Fibroblast of upper back skin (primary cell): ENCODE measurements around the gene PLPPR3.
"Not testable (repeated sequence)": the region's sequence is repeated elsewhere in the genome, so short reads cannot be mapped to it uniquely, and the experiment has no call there.

ENCODE experiments used
- DNase-seq: peaks from one replicate; pipeline ENCODE4 v3.0.0-alpha.2; 2013

Gene PLPPR3

DNA sequence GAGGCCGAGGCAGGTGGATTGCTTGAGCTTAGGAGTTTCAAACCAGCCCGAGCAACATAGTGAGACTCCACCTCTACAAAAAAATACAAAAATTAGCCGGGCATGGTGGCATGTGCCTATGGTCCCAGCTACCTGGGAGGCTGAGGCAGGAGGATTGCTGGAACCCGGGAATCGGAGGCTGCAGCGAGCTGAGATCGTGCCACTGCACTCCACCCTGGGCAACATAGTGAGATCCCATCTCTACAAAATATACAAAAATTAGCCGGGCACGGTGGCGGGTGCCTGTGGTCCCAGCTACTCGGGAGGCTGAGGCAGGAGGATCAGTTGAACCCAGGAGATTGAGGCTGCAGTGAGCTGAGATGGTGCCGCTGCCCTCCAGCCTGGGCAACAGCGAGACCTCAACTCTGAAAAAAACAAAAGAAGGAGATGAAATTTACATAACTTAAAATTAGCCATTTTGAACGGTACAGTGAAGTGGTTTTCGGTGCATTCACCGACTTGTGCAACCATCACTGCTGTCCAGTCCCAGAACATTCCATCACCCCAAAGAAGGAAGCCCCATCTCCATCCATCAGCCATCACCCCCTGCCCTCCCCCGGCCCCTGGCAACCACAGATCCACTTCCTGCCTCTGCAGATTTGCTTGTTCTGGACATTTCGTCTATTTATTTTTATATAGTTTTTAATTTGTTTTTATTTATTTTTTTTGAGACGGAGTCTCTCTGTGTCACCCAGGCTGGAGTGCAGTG is 4.3 kb upstream of the PLPPR3 start:
- DNase-seq: no peak

DNA sequence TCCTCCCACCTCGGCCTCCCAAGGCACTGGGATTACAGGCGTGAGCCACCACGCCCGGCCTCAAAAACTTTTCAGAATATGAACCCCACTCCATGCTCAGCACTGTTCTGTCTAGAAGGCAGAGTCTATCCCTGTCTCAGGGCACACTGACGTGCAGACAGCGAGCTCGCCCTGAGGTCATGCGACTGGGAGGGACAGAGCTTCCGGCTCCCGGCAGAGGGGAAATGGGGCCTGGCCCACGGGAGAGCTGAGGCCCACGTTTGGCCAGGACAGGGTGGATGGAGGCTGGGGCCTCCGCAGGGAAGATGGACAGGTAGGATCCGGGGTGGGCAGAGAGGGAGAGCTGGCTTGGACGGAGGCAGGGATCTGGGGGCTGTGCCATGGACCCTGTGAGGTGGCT is 3.1 kb upstream of the PLPPR3 start:
- no peak for DNase-seq

DNA sequence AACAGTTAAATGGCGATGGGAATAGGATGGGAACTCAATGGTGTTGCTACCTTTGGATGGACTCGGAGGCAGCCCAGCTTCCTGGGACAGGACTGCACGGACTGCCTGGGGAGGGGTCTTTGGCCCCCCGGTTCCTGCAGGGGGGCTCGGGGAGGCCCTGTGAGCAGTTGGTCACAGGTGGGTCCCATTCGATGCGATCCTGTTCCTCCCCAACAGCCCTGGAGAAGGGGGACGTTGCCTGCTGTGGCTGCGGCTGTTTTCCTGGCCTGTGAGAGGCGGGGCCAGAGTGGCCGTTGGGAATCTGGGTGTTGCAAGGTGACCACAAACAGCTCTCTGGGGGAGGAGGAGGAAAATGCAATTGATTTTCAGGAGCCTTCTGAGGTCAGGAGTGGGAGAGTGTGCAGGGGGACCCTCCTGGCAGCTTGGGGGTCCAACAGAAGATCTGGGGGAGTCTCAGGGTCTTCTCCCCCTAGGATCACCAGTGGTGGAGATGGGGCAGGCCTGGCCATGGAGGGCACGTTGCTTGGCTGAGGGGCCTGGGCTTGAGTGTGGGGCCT is 1.9 kb upstream of the PLPPR3 start:
- no peak for DNase-seq

DNA sequence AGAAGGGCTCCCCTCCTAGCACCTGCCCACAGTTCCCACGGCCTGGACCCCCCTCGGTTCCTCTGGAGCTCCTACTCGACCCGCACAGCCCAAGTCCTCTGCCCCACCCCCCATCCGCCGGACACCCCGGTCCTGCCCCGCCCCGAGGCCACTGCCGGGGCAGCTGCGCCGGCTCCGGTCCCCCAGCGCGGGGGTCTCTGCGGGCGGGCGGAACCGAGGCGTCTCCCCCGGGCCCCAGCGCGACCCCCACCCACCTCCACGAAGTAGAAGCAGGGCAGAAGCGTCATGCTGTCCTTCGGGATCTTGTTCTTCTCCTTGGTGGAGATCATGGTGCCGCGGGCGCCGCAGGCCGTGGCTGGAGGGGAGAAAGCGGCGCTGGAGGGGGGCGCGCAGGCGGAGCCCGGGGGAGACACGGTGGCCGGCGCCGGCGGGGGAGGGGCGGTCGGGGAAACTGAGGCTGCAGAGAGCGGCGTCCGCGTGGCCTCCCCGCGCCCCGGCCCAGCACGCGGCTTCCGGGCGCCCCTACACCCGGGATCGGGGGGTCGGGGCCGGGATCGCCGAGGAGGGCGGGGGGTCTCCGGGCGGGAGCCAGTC is 427 bp downstream of the PLPPR3 start:
- DNase-seq: no peak

DNA sequence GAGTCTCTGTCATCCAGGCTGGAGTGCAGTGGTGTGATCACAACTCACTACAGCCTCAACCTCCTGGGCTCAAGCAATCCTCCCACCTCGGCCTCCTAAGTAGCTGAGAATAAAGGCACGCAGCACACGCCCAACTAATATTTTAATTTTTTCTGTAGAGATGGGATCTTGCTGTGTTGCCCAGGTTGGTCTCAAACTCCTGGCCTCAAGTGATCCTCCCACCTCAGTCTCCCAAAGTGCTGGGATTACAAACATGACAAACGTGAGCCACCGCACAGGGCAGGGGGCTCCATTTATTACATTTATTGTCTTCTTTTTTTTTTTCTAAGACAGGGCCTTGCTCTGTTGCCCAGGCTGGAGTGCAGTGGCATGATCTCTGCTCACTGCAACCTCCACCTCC is 1.5 kb downstream of the PLPPR3 start:
- DNase-seq: not testable (repeated sequence)

DNA sequence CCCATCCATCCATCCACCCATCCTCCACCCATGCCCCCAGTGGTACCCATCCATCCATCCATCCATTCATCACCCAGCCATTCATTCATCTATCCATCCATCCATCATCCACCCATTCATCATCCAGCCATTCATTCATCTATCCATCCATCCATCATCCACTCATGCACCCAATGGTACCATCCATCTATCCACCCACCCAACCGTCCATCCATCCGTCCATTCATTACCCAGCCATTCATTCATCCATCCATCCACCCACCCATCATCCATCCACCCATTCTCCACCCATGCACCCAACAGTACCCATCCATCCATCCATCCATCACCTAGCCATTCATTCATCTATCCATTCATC is 5.3 kb downstream of the PLPPR3 start:
- DNase-seq: no peak

DNA sequence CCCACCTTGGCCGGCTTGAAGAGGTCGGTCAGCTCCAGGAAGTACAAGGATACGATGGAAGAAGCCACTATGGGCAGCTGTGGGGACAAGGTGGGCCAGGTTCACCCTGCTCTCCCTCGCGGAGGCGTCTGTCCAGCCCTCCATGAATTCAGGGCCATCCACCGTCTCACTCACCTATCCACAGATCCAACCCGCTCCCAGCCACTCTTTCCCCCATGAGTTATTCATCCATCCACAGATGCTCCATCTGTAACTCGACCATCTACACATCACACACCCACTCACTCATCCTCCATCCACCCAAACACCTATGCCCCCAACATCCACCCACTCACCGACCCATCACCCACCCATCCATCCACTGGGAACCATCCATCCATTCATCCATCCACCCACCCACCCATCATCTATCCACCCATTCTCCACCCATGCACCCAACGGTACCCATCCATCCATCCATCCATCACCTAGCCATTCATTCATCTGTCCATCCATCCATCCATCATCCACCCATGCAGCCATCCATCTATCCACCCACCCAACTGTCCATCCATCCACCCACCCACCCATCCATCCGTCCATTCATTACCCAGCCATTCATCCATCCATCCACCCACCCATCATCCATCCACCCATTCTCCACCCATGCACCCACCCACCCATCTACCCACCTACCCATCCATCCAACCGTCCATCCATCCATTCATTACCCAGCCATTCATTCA is 5.8 kb downstream of the PLPPR3 start:
- no peak for DNase-seq

DNA sequence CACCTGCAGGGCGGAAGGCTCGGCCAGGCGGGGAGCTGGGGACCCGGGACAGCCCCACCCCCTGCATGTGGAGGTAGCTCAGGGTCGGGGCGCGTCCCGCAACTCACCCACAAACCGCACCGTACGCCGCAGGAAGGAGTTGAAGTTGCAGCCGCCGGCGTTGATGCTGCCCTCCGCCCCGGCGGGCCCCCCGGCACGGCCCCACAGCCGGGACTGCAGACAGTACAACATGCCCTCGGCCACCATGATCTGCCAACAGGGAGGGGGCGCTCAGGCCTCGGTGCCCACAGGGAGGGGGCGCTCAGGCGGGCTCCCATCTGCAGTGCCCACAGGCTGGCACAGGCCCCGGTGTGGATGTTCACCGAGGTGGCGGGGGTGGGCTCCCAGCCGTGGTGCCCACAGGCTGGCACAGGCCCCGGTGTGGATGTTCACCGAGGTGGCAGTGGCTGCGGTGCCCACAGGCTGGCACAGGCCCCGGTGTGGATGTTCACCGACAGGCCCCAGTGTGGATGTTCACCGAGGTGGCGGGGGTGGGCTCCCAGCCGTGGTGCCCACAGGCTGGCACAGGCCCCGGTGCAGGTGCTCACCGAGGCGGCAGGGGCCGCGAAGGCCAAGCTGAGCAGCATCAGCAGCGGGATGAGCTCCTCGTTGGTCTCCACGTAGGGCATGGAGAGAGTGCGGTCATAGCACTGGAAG is 6.5 kb downstream of the PLPPR3 start:
- DNase-seq: no peak

DNA sequence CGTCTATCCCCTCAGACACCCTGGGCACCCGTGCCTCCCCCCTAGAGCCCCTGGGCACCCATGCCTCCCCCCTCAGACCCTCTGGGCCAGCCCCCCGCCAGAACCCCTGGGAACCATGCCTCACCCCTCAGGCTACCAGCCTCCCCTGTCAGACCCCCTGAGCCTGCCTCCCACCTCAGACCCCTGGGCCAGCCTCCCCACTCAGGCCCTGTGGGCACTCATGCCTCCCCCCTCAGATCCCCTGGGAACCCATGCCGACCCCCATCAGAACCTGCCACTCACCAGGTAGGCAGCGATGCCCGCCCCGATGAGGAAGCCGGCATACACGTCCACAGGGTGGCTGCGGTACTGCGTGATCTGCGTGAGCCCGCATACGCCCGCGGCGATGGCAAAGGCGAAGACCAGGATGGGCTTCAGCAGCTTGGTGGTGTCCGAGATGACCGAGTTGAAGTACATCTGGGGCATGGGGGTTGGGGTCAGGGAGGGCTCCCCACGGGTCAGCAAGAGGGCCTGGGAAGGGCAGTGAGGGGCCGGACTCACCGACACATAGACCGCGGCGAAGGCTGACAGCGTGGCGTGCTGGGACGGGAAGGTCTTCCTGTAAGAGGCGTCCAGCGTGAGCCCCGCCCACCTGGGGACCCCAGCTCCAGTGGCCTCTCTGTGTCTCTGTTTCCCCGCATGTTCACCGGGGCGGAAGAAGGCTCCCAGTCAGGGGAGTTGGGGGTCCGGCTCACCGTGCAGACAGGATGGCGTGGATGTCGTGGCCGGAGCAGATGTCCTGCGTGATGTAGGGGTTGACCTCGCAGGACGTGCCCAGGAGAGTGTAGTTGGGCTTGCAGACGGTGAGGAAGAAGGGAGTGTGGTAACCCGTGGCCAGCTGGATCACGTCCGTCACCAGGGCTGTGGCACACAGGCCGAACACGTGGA is 7.3 kb downstream of the PLPPR3 start:
- DNase-seq: no peak

DNA sequence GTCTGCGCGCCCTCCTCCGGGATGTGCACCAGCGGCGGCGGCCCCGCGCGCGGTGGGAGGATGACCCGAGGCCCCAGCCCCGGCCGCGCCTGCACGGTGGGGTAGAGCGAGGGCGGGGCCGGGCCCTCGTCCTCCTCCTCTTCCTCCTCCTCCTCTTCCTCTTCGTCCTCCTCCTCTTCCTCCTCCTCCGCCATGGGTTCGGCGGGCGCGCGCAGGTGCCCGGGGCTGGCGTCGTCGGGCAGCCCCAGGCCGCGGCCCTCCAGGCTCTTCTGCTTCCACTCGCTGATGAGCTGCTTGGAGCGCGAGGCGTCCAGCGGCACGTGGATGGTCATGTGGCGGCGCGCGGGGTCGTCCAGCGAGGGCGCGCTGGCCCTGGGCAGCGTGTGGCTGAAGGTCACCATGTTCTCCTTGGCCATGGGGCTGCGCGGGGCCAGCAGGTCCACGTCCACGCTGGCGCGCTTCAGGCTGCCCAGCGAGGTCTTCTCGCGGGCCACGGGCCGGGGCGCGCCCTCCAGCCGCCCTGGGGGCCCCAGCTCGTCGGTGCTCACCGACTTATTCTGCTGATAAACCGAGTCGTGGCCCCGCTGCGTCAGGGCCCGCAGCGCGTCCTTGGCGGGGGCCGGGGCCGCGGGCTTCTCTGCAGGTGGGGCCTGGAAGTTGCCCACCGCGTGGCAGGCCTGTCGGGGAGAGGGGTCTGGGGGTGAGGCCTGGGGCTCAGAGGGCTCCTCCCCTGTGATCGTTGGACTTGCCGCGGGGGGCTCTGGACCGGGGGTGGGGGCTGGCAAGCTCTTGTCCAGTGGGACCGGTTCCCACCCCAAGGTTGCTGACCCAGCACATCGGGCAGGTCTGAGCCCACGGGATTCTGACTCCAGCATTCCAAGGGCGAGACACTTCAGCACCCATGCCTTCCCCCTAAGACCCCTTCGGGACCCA is 8.3 kb downstream of the PLPPR3 start:
- no peak for DNase-seq

DNA sequence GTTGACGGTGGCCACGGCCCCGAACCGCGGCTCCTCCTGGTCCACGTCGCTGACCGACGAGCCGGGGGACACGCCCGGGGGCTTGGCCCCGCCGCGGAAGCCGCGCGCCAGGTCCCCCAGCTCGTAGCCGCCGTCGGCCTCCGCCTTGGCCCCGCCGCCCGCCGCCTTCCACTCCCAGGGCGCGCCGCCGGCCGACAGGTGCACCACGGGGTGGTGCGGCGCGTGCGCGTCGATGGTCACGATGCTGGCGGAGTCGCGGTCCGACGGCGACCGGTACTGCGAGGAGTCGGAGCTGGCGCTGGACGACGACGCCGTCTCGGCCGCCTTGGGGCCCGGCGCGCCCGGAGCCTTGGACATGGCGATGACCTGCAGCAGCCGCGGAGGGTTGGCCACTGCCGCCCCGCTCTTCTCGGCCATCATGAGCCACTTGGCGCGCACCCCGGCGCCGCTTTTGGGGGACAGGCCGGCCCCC is 9.0 kb downstream of the PLPPR3 start:
- no peak for DNase-seq

DNA sequence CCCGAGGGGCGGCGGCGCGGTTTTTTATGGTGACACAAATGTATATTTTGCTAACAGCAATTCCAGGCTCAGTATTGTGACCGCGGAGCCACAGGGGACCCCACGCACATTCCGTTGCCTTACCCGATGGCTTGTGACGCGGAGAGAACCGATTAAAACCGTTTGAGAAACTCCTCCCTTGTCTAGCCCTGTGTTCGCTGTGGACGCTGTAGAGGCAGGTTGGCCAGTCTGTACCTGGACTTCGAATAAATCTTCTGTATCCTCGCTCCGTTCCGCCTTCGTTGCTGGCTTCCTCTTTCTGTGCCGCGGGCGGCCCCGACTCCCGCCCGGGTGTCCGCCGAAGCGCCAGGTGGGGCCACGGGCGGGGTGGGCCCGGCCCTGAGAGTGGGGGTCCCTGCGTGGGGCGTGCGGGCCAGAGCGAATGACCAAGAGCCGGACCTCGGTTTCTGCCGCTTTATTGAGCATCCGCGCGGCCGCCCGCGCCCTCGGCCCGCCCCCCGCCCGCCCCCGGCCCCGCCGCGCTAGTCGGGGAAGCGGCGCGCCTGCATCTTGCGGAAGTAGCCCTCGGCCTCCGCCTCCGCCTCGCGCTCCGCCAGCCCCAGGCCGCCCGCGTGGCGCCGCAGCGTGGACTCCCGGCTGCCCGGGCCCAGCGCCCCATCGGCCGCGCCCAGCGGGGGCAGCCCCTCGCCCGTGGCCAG is 9.6 kb downstream of the PLPPR3 start:
- no peak for DNase-seq

DNA sequence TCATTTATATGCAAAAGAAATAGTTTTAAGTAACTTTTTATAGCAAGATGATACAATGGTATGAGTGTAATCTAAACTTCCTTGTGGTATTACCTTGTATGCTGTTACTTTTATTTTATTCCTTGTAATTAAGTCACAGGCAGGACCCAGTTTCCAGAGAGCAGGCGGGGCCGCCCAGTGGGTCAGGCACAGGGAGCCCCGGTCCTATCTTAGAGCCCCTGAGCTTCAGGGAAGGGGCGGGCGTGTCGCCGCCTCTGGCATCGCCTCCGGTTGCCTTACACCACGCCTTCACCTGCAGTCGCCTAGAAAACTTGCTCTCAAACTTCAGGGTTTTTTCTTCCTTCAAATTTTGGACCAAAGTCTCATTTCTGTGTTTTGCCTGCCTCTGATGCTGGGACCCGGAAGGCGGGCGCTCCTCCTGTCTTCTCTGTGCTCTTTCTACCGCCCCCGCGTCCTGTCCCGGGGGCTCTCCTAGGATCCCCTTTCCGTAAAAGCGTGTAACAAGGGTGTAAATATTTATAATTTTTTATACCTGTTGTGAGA is 10.2 kb downstream of the PLPPR3 start:
- DNase-seq: no peak

DNA sequence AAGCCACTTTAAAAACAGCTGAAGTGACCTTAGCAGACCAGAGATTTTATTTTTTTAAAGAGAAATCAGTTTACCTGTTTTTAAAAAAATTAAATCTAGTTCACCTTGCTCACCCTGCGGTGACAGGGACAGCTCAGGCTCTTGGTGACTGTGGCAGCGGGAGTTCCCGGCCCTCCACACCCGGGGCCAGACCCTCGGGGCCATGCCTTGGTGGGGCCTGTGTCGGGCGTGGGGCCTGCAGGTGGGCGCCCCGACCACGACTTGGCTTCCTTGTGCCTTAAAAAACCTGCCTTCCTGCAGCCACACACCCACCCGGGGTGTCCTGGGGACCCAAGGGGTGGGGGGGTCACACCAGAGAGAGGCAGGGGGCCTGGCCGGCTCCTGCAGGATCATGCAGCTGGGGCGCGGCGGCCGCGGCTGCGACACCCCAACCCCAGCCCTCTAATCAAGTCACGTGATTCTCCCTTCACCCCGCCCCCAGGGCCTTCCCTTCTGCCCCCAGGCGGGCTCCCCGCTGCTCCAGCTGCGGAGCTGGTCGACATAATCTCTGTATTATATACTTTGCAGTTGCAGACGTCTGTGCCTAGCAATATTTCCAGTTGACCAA is 10.8 kb downstream of the PLPPR3 start:
- DNase-seq: no peak

DNA sequence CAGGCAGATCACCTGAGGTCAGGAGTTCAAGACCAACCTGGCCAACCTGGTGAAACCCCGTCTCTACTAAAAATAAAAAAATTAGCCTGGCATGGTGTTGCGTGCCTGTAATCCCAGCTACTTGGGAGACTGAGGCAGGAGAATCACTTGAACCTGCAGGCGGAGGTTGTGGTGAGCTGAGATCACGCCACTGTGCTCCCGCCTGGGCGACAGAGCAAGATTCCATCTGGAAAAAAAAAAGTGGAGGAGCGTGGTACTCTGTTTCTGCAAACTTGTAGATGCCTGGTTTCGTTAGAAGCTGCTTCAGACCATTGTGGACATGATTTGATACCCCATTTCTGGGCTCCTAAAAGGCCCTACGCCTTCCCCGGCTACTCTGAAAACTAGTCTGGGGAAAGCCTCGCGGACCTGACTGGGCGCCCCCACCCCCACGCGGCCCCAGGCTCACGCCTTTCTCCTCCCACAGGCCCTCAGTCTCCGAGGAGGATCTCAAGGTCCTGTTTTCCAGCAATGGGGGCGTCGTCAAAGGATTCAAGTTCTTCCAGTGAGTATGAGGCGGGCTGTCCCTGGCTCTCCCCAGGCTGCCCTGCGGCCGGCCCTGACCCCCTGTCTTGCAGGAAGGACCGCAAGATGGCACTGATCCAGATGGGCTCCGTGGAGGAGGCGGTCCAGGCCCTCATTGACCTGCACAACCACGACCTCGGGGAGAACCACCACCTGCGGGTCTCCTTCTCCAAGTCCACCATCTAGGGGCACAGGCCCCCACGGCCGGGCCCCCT is 11.5 kb downstream of the PLPPR3 start:
- DNase-seq: no peak

DNA sequence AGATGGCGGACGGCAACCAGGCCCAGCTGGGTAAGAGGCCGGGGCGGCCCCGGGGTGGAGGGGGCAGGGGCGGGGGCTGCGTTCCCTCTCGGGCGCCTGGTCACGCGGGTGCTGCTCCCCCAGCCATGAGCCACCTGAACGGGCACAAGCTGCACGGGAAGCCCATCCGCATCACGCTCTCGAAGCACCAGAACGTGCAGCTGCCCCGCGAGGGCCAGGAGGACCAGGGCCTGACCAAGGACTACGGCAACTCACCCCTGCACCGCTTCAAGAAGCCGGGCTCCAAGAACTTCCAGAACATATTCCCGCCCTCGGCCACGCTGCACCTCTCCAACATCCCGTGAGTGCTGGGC is 13.4 kb downstream of the PLPPR3 start:
- DNase-seq: no peak

DNA sequence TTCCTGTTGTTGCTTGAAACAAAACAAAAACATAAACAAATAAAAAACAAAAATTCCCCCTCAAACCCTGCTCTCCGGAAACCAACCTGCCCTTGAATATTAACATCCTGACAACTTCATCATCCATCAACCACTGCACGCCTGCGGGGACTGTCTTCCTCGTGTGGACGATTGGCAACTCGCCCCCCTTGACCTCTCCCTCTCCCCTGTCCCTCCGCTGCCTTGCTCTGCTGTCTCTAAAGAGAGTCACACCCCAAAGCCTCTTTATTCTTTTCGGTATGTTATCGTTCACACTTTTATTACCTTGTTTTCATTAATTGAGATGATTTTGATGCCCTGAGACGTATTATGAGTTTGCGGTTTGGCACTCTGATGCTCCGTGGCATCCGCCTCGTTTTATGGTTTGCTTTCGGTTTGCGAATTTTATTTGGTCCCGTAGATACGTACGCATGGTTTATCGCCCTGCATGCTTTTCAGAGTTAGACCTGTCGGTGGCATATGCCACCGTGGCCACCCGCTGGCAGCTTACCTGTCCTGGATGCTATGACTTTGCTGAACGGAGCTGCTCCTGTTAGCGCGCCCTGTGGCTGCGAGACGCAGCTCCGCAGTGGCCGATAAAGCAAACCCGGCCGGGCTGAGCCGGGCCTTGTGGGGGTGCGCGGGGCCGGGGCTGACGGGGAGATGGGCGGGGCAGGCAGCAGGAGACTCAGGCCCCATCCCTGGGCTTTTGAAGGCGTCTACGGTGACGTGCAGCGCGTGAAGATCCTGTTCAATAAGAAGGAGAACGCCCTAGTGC is 13.9 kb downstream of the PLPPR3 start:
- DNase-seq: no peak
